DMS153 (cell line): ENCODE measurements around the gene OR13C8.

ENCODE experiments used
- DNase-seq: peaks from one replicate; lab custom pipeline; 2025; lab: John Stamatoyannopoulos, UW

Gene OR13C8

DNA sequence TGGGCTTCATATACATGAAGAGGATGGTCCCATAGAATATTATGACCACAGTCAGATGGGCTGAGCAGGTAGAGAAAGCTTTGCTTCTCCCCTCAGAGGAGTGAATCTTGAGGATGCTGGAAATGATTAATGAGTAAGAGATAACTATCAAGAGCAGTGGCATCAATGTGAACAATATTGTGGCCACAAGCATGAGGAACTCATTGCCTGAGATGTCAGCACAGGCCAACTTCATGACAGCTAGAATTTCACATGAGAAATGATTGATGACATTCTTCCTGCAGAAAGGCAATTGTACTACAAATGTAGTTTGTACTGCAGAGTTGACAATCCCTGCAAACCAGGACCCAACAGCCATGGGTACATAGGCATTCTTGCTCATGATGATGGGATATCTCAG is 48.5 kb downstream of the OR13C8 start:
- no peak for DNase-seq

DNA sequence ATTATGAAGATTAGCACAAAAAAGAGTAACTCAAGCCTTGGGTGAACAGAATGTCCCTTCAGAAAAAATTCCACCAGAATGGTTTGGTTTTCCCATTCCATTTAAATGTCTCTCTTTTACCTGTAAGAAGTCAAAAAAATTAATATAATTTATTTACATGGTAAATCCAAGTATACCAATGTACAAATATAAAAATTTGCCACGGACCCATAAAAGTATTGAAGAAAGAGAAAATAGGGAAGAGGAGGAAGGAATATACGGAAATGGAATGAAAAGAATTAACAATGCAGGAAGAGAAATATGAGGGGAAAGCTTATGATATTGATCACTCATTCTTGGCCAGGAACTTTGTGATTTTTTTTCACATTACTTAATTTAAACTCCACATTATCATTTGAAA is 49.1 kb downstream of the OR13C8 start, which contains the start of gene OR13C9:
TSS of gene OR13C9 (minus strand) at position 101 of the 400 bp plus-strand sequence. CDS start at position 101, 0 bp downstream.
- no peak for DNase-seq
